Stimulated activated CD8-positive, alpha-beta memory T cell treated with anti-CD3 and anti-CD28 coated beads, Interleukin-12 subunit alpha, Interleukin-12 subunit beta, amount 100 ng/mL, for 4 hours (primary cell): ENCODE data around the gene P2RY12.

Source experiments
- DNase-seq: peaks from one replicate; pipeline ENCODE4 v3.0.0-alpha.2; 2020; ENCODE audit warnings: low read depth

P2RY12 gene

DNA sequence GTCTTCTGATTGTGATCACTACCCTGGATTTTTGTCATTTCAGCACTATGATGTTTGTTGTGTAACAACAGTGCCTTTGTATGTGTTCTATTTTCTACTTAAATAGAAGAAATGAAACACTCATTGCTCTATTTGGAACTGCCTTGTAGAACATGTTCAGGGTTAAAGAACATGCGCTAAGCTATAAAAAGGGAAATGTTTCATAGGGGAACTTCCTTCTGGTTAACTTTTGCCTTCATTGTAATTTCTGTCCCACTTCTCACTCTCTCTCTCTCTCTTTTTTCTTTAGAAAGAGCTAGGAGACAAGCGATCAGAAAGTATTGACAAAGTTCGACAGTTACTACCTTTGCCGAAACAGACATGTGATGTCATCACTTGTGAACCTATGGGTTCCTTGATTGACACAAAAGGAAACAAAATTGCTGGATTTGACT is at the start of gene P2RY12:
Gene P2RY12 (minus strand): TSS at position 13 of the 434 bp plus-strand sequence. CDS start 45,908 bp downstream, outside the sequence.
- DNase-seq: no peak

DNA sequence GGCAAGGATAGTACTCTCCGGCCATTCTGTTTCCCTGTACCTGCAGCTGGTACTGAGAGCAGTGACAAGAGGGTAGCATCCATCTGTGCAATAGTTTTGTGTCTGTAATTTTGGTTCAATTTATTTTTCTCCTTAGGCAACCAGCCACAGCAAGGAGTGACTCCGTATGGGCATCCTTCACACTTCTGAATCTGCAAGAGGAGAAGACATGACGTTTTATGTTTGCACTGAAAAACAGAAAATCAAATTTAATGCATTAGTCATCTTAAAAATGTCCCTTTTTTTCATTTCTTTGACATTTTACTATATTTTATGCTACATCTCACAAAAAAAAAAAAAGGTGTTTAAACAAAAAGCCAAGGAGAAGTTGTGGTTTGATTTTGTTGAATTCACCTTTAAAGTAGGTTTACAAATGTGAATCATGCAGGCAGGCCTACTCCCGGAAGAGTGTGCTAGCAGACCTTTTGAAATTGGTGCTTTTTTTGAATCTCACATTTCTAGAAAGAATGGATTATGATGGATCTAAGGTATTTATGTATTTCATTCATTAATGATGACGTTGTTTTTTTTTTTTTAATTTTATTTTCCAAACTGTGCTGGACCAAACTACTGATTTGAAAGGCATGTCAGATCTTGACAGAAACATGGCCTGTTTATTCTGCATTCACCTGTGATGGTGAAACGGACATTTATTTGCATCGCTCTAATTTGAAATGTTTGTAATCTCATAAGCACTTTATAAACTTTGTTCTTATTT is 48.2 kb upstream of the P2RY12 start:
- no peak for DNase-seq

DNA sequence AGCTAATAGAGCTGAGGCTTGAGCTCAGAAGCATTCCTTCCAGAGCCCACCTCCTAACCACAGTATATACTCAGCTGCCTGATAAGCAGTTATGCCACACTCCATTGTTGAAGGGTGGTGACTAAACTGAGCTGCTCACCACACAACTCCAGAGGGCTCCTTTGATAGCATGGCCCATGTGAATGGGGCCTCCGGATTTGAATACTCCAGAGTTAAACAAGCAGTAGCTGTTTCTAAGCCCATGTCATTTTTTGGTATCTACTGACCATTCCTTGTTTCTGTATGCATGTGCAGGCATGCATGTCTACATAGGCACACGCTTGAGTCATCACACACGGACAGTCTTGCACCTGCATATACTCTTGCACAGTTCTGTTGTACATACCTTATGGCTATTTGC is 47.4 kb upstream of the P2RY12 start:
- no peak for DNase-seq

DNA sequence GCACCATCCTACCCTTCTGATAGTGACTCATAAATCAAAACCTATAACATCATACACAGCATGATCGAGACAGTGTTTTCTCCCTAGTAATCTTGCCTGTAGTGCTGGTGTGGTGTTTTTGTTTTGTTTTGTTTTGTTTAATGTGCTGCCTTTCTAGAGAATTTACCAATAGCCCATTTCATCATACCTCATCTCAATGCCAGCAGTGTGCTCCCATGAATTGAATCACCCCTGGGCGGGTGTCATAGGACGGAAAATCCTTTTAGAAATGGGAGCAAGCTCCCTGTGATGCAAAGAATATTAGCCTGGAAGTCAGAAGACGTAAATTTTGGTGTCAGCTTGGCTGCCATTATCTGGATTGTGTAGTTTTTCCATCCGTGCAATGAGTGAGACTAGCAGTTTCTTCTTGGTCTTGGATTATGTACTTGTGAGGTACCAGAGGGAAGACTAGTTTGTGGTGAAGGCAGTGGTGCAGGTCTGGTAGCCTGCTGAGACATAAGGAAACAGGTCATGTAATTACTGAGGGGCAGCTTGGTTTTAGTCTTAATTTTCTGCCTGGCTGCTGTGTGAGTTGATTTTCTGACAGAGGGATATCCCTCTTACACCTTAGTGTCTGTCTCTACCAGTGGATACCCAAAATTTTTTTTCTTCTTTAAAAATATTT is 46.4 kb upstream of the P2RY12 start:
- no peak for DNase-seq

DNA sequence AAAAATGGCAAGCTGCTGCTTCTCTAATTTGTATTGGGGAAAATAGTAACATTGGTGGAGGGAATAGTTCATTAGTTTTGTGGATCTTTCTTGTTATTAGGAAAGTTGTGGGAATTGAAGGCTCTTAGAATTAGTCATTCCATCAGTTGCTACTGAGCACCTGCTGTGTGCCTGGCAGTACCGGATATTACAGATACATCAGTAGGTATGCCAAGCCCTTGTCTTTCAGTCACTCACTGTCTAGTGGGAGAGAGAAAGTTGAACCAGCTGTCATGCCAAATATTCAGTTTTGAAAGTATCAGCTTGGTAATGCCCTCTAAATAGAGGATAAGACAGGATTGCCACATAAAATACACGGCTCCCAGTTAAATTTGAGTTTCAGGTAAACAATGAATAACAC is 43.8 kb upstream of the P2RY12 start:
- no peak for DNase-seq

DNA sequence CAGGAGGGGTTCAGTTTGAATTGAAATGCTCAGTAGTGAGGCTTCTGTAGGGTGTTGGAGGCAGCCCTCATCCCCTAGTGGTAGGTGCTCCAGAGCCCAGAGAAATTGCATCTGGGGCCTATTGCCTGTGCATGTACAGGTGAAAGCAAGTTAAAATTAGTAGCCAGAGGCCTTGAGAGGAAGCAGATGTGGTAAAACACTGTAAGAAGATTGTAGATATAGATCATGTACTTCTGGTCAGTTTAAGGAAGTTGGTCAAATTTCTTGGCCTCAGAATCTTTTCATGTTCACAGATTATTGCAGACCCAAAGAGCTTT is 41.7 kb upstream of the P2RY12 start:
- no peak for DNase-seq

DNA sequence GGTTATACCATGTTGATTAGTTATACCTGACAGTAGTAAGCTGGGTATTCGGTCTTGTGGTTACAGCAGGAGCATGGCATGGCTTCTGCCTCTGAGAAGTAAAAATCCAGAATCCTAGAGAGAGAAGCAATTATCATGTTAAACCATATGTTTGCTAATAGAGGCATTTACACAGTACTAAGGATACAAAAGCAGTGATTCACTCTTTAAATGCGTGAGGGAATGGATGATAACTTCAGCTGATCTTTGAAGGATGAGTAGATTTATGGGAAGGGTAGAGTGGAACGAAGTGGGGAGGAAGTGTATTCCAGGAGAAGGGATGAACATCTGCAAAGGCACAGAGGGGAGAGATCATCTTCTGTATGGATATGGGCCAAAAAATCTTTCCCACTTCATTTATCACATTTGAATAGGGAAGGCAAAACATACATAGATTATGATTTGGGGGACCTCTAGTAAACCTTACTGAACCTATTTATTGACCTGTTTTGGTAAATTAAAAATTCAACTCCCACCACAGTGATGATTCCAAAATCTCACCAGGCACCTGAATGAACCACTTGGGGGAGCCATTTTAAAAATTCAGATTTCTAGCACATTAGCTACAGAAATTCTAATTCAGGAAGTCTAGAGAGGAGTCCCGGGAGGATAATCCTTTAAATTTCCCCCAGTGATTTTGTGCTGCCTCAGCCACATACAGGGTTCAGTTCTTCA is 41.2 kb upstream of the P2RY12 start:
- no peak for DNase-seq

DNA sequence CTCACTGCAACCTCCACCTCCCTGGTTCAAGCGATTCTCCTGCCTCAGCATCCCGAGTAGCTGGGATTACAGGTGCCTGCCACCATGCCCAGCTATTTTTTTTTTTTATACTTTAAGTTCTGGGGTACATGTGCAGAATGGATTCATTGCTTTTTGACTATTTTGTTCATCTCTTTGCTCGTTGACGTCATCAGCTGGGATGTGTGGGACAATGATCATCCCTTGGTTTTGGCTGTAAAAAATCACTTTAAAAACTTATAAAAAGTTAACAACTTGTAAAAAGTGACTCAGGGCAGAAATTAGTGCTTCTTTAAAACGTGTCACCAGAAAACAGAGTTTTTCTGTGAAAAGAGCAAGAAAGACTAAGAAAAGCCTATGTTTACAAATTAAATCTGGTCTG is 38.5 kb upstream of the P2RY12 start:
- DNase-seq: no peak

DNA sequence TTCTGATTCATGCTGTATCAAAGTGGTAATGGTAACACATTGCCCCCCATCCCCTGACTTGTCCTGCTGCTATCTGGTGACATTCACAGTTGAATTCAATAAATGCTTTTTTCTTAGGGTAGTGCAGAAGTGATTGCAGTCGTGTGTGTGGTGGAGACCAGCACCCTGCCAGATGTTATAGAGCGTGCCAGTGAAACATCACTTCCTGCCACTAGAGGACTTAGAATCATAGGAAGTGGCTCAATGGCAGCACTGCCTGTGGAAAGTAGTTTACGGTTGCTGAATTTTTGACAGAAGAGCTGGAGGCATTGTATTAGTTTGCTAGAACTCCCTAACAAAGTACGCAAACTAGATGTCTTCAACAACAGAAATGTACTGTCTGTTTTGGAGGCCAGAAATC is 37.4 kb upstream of the P2RY12 start:
- no peak for DNase-seq

DNA sequence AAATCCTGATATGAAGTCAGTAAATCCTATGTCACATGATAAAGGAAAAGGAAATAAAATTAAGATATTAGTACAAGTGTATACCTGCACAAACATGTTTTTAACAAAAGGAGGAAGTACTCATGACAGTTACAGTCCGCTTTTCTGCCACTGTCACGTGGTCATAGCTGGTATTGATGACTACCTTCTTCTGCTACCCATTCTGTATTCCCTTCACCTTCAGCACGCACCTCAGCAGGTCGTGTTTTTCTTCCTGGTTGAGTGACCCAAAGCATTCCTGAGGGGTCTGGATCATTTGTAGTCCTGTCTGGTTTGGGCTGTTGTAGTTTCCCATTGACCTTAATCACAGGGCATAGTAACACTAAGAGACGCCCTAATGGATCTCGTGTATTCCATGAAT is 35.3 kb upstream of the P2RY12 start:
- DNase-seq: no peak

DNA sequence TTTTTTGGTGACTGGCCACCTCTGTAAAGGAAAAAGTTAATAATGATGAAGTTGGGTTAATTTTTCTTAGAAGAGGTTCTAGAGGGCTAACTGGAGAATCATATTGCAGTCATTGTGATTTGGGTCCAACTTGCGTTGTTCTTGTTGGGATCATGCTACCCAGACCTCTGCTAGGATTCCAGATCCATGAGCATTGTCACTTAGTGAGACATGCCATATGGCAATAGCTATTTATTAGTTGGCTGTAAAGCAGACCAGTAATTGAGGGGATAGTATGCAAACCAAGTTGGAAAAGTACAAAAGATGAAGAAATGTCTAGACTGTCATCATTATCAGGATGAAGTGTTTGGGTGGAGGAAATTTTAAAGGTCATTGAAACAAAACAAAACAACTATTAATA is 30.7 kb upstream of the P2RY12 start:
- no peak for DNase-seq

DNA sequence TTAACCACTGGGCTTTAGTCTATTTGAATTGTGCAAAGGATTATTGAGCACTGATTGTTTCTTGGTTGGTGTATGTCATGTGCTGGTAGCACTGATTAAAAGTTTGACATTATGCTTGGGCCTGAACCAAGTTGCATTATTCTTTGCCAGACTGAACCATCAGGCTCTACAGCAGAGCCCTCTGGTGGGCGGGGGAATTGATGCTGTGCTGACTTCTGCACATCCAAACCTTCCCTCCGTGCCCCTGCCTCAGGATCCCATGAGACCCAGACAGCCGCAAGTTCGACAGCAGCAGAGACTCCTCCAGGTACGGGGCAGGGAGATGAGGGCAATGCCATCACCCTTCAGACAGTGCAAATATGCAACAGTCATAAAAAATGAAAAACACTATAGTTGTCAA is 28.4 kb upstream of the P2RY12 start:
- no peak for DNase-seq

DNA sequence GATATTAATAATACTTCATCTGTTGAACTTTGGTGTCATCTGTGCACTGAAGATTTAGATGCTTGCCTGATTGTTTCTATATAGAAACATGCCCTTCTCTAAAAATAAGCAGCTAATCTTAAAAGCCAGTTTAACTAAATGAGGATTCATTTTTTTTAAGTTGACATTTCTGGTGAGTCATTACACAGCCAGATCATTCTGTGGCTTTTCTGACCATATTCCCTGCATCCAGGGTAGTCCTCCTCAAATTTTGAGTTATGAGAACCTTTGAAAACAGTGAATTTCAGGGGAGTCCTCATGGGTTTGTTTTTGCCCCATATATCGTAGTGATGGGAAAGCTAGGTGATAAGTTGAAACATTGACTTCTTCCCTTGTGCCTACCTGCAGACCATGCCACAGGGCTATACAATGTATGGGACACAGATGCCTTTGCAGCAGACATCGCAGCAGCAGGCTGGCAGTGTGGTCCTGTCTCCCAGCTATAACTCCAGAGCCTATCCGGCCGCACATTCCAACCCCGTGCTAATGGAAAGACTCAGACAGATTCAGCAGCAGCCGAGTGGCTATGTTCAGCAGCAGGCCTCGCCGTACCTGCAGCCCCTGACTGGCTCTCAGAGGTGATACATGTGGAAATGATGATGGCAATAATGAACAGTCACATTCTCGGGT is 26.5 kb upstream of the P2RY12 start:
- DNase-seq: no peak

DNA sequence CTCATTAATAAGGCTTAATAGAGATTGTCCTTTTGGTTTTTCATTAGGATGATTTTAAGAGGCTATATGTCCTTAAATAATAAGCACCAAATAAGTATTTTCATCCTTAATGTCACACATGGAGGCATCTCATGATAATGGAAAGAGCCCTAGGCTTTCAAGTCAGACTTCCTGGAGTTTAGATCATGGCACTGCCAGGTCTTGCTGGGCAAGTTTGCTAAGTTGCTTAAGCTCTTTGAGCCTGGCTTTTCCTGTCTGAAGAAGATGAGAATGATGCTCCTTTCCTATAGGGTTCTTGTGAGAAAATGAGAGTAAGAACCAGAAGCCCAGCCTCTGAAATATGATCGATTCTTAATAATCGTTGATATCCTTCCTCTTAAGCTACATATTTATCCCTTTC is 23.4 kb upstream of the P2RY12 start:
- no peak for DNase-seq

DNA sequence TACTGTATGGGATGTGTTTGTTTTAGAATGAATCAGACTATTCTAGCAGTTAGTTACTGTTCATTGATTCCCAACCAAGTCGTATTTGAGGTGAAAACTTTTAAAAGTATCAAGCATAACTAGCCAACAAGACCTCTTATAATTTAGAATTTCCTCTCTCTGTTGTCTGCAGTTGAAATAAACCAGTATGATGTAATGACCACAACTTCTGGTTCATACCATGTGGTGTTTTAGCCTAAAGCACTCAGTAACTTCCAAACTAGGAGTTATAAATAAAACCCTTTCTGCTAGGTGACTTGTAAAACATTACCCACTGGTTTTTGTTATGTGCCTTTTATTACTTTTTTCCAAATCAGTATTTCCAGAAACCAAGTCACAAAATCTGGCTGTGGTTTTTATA is 19.8 kb upstream of the P2RY12 start:
- no peak for DNase-seq

DNA sequence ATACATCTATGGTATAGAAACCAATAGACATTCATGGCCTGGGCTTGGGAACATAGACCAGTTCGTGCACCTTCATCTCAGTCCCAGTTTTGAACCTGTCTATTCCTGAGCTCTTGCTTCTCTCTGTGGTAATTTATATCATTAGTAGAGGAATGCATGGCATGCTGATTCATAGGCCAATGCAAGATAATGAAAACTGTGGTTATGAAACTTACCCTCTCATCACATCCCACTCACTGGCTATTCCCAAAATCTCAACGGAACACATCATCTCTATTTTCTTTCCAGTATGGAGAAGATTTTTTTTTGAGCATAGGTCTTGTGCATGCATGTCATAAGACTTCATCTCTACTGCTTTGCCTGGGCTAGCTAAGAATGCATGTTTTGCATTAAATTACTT is 18.7 kb upstream of the P2RY12 start:
- DNase-seq: no peak

DNA sequence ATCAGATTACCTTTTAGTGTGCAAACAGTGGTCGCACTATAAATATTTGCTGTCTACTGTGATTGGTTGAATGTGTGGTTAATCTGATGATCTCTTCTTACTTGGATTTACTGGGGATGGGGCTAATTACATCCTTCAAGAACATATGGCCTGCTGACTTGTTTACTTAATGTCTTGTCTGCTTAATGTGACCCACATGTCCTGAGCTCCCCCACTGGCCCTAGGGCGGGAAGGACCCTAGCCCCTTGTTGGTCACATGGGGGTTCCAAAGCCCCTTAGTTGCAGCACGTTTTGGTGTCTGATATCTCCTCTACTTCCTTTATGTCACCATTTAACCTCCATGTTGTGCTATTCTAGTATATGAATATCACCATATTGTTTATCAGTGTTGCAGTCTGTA is 17.8 kb upstream of the P2RY12 start:
- no peak for DNase-seq

DNA sequence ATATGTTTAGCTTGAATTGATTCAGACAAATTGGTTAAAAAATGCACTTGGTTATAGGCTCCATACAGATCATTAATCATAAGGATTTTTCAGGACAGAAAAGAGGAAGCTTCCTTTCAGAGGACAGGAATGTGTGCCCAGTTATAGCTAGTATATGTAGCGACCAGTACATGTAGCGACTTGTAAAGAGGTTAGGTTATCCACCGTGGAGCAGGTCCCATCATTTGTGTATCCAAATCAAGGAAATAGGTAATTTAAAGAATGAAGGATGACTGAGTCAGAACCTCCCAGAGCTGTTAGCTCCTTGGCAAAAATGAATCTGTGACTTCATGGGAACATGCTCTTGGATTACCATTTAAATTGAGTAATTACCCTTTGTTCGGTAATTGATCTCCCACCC is 15.8 kb upstream of the P2RY12 start:
- DNase-seq: no peak

DNA sequence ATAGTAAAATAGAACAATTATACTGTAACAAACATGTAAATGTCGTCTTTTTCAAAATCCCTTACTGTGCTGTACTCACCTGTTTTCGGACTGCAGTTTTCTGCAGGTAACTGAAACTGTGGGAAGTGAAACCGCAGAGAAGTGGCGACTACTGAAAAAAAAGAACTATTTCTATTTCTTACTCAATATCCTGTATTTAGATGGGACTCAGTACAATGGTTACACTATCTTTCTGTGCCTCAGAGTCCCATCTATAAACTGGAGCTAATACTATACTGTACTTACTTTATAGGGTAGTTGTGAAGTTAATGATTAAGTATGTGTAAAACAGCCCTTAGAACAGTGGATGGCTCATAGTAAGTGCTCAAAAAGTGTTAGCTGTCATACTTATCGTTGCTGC is 14.3 kb upstream of the P2RY12 start:
- DNase-seq: no peak

DNA sequence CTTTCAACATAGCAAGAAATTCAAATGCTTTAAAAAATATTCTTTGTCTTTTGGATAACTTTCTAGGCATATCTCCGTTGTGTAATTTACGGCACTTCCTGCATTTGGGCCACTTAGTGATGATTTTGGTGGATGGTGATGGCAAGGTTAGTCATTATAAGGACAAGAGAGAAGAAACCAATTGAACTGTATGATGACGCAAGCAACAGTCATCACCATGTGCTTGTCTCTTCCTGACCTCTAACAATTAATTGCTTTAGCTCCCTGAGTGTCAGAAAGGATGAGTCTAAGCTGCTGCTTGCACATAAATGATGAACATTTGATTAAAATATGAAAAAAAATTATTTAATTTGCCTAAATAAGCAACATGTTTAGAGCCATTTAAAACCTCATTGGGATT is 11.3 kb upstream of the P2RY12 start:
- DNase-seq: no peak

DNA sequence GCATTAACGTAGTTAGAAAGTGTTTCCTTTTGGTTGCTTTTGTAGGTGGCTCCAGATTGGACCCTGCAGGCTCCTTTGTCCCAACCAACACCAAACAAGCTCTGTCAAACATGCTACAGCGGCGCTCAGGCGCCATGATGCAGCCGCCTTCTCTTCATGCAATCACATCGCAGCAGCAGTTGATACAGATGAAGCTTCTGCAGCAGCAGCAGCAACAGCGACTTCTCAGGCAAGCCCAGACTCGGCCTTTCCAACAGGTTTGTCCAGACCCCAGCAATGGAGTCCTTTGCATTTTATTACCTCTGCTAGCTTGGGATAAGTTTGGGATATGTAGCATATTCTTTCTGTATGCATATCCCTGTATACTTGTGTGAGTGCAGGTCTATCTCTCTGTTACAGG is 10.1 kb upstream of the P2RY12 start:
- no peak for DNase-seq

DNA sequence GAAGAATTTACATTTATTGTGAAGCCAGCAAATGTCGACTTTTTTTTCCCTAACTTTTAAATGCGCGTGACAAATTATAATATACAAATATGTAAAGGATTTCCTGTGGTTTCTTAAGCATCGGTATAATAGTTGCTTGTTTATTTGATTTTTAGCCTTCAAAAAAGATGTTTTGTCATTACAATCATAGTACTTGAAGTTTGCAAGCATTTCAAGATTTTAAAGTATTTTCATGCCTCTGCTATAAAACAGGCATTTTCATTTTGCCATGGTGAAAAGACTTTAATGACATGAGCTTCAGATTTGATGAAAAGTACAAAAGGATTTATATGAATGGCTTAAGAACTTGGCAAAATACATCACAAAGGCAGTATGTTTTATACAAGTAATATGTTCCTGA is 9.4 kb upstream of the P2RY12 start:
- no peak for DNase-seq
